WTC11 (cell line): Measurements from ENCODE around the gene STIP1. TPM values are rescaled to one million over a fixed set of nuclear protein-coding genes. Genes with fewer than 3 reads are reported as not detected.
A peak's percentile ranks its signal among the peaks of the same experiment; 100 is the strongest.

Experiments used
- CBFB ChIP-seq: sonication (generic); formaldehyde crosslinking; IDR thresholded peaks from 2 replicates; pipeline ENCODE4 v1.8.1; 2022; ENCODE audit warnings: mild to moderate bottlenecking, low read depth, missing genetic modification reagents
- CDX4 ChIP-seq: fragments of 250-450 bp; sonication (Bioruptor Pico); IDR thresholded peaks from 2 replicates; pipeline ENCODE4 v1.9.0; 2021; ENCODE audit warnings: moderate library complexity, mild to moderate bottlenecking, inconsistent platforms, borderline replicate concordance
- CREB1 ChIP-seq: sonication (generic); formaldehyde crosslinking; IDR thresholded peaks from 2 replicates; pipeline ENCODE4 v1.8.0; 2023; ENCODE audit warnings: mild to moderate bottlenecking, missing genetic modification reagents
- CREM ChIP-seq: sonication (generic); formaldehyde crosslinking; IDR thresholded peaks from 2 replicates; pipeline ENCODE4 v1.8.1; 2022; ENCODE audit warnings: mild to moderate bottlenecking, missing genetic modification reagents, moderate library complexity
- E2F1 ChIP-seq: sonication (generic); formaldehyde crosslinking; IDR thresholded peaks from 2 replicates; pipeline ENCODE4 v1.8.0; 2022; ENCODE audit warnings: mild to moderate bottlenecking, missing genetic modification reagents
- E2F4 ChIP-seq: sonication (generic); formaldehyde crosslinking; IDR thresholded peaks from 2 replicates; pipeline ENCODE4 v1.8.1; 2022; ENCODE audit warnings: low read depth, mild to moderate bottlenecking, moderate library complexity, missing genetic modification reagents, borderline replicate concordance
- ERG ChIP-seq: fragments of 250-450 bp; sonication (Bioruptor Pico); IDR thresholded peaks from 2 replicates; pipeline ENCODE4 v1.8.0; 2021; ENCODE audit warnings: mild to moderate bottlenecking
- GABPB1 ChIP-seq: sonication (generic); formaldehyde crosslinking; IDR thresholded peaks from 2 replicates; pipeline ENCODE4 v1.8.1; 2023; ENCODE audit warnings: mild to moderate bottlenecking, missing genetic modification reagents
- IRF2 ChIP-seq: sonication (generic); formaldehyde crosslinking; IDR thresholded peaks from 2 replicates; pipeline ENCODE4 v1.8.0; 2022; ENCODE audit warnings: low read depth, missing genetic modification reagents, borderline replicate concordance
- MYBL2 ChIP-seq: sonication (generic); formaldehyde crosslinking; IDR thresholded peaks from 2 replicates; pipeline ENCODE4 v1.8.1; 2023; ENCODE audit warnings: mild to moderate bottlenecking, moderate library complexity, missing genetic modification reagents
- NFE2L1 ChIP-seq: sonication (generic); formaldehyde crosslinking; IDR thresholded peaks from 2 replicates; pipeline ENCODE4 v1.8.1; 2023; ENCODE audit warnings: missing genetic modification reagents
- NR3C1 ChIP-seq: sonication (generic); formaldehyde crosslinking; conservative IDR thresholded peaks from 2 replicates; pipeline ENCODE4 v1.8.1; 2023; ENCODE audit warnings: low read depth, mild to moderate bottlenecking, missing genetic modification reagents
- SP1 ChIP-seq: sonication (generic); formaldehyde crosslinking; conservative IDR thresholded peaks from 2 replicates; pipeline ENCODE4 v1.8.1; 2022; ENCODE audit warnings: missing genetic modification reagents
- TCF7 ChIP-seq: sonication (generic); formaldehyde crosslinking; IDR thresholded peaks from 2 replicates; pipeline ENCODE4 v1.8.0; 2022; ENCODE audit warnings: mild to moderate bottlenecking, low read depth, missing genetic modification reagents, moderate library complexity
- ZBTB21 ChIP-seq: sonication (generic); formaldehyde crosslinking; IDR thresholded peaks from 2 replicates; pipeline ENCODE4 v1.8.1; 2023; ENCODE audit warnings: mild to moderate bottlenecking, missing genetic modification reagents, borderline replicate concordance
- ZNF138 ChIP-seq: sonication (generic); formaldehyde crosslinking; conservative IDR thresholded peaks from 2 replicates; pipeline ENCODE4 v1.8.1; 2022; ENCODE audit warnings: mild to moderate bottlenecking, moderate library complexity, missing genetic modification reagents
- ZNF219 ChIP-seq: sonication (generic); formaldehyde crosslinking; IDR thresholded peaks from 2 replicates; pipeline ENCODE4 v1.8.0; 2023; ENCODE audit warnings: missing genetic modification reagents, mild to moderate bottlenecking, borderline replicate concordance
- ZNF263 ChIP-seq: sonication (generic); formaldehyde crosslinking; IDR thresholded peaks from 2 replicates; pipeline ENCODE4 v1.8.1; 2022; ENCODE audit warnings: low read depth, mild to moderate bottlenecking, moderate library complexity, missing genetic modification reagents
- ZNF281 ChIP-seq: sonication (generic); formaldehyde crosslinking; IDR thresholded peaks from 2 replicates; pipeline ENCODE4 v1.8.0; 2023; ENCODE audit warnings: mild to moderate bottlenecking, missing genetic modification reagents
- total RNA-seq: library from RNA; stranded (reverse); gene quantifications from 3 replicates; pipeline ENCODE4 v1.2.3, GENCODE V29; 2021
- TF ChIP-seq, protein P1 (sequence below): fragments of 250-450 bp; sonication (Bioruptor Pico); IDR thresholded peaks from 2 replicates; pipeline ENCODE4 v1.9.0; 2021; ENCODE audit warnings: mild to moderate bottlenecking
- TF ChIP-seq, protein P2 (sequence below): sonication (generic); formaldehyde crosslinking; IDR thresholded peaks from 2 replicates; pipeline ENCODE4 v1.8.1; 2023; ENCODE audit warnings: mild to moderate bottlenecking, moderate library complexity, missing genetic modification reagents
- TF ChIP-seq, protein P3 (sequence below): sonication (generic); formaldehyde crosslinking; conservative IDR thresholded peaks from 2 replicates; pipeline ENCODE4 v1.8.1; 2023; ENCODE audit warnings: mild to moderate bottlenecking, low read depth, missing genetic modification reagents, moderate library complexity

STIP1 gene
- total RNA-seq, 1 experiment from 2014 or later, result 296 TPM

DNA sequence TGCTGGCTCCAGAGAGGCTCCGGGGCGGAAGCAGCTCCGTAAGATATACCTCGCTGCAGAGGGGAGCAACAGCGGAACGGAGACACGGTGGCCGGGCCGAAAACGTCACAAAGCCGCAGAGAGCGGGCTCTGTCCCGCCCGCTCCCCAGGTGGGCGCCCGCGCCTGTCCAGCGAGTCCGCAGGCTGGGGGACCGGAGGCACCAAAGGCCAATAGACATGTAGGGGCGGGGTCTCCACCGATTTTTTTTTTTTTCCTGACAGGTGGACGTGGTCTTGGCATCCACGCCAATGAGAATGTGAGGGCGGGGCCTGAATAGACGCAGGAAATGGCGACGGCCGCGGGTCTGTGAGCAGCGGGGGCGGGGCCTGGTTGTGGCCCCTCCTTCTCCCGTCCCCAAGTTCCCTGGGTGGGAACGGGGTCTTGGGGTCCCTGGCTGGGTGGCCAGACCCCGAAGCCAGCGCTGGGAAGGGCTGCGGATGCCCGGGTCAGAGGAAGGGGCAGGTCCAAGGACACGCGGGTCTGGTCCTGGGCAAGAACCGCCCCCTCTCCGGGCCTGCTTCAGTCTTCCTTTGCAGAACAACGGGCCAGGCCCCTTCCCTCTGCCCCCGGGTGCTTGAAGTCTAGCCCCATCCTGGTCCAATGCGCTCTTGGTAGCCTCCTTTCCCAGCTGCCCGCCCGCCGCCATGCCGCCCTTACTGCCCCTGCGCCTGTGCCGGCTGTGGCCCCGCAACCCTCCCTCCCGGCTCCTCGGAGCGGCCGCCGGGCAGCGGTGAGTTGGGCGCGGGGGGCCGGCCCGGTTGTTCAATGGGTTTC lies 44.4 kb downstream of the STIP1 start, which contains the start of gene DNAJC4 (continued):
- TF ChIP-seq, protein P1, sequence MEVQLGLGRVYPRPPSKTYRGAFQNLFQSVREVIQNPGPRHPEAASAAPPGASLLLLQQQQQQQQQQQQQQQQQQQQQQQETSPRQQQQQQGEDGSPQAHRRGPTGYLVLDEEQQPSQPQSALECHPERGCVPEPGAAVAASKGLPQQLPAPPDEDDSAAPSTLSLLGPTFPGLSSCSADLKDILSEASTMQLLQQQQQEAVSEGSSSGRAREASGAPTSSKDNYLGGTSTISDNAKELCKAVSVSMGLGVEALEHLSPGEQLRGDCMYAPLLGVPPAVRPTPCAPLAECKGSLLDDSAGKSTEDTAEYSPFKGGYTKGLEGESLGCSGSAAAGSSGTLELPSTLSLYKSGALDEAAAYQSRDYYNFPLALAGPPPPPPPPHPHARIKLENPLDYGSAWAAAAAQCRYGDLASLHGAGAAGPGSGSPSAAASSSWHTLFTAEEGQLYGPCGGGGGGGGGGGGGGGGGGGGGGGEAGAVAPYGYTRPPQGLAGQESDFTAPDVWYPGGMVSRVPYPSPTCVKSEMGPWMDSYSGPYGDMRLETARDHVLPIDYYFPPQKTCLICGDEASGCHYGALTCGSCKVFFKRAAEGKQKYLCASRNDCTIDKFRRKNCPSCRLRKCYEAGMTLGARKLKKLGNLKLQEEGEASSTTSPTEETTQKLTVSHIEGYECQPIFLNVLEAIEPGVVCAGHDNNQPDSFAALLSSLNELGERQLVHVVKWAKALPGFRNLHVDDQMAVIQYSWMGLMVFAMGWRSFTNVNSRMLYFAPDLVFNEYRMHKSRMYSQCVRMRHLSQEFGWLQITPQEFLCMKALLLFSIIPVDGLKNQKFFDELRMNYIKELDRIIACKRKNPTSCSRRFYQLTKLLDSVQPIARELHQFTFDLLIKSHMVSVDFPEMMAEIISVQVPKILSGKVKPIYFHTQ (CRISPR knock-in tag), result no peak
- TF ChIP-seq MYBL2 (CRISPR knock-in tag) (no peak), CDX4 (CRISPR knock-in tag) (no peak), ERG (no peak), TCF7 (CRISPR knock-in tag) (no peak), GABPB1 (CRISPR knock-in tag) (0 out of 2 replicates have a peak, but pooled peaks have one; percentile 21), IRF2 (CRISPR knock-in tag) (no peak), CREM (CRISPR knock-in tag) (0 out of 2 replicates have a peak, but pooled peaks have one; percentile 25), ZNF219 (CRISPR knock-in tag) (no peak), ZNF263 (no peak), ZNF138 (CRISPR knock-in tag) (no peak), NR3C1 (no peak), SP1 (CRISPR knock-in tag) (peak; percentile 66), E2F4 (CRISPR knock-in tag) (no peak), ZBTB21 (CRISPR knock-in tag) (peak; percentile 27; the same call in 1 of the 2 replicates), NFE2L1 (no peak), E2F1 (CRISPR knock-in tag) (no peak), ZNF281 (CRISPR knock-in tag) (0 out of 2 replicates have a peak, but pooled peaks have one; percentile 35), CBFB (no peak), CREB1 (CRISPR knock-in tag) (peak; percentile 51; the same call in 1 of the 2 replicates)
- TF ChIP-seq, protein P2, sequence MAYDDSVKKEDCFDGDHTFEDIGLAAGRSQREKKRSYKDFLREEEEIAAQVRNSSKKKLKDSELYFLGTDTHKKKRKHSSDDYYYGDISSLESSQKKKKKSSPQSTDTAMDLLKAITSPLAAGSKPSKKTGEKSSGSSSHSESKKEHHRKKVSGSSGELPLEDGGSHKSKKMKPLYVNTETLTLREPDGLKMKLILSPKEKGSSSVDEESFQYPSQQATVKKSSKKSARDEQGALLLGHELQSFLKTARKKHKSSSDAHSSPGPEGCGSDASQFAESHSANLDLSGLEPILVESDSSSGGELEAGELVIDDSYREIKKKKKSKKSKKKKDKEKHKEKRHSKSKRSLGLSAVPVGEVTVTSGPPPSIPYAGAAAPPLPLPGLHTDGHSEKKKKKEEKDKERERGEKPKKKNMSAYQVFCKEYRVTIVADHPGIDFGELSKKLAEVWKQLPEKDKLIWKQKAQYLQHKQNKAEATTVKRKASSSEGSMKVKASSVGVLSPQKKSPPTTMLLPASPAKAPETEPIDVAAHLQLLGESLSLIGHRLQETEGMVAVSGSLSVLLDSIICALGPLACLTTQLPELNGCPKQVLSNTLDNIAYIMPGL, result no peak
- TF ChIP-seq, protein P3, sequence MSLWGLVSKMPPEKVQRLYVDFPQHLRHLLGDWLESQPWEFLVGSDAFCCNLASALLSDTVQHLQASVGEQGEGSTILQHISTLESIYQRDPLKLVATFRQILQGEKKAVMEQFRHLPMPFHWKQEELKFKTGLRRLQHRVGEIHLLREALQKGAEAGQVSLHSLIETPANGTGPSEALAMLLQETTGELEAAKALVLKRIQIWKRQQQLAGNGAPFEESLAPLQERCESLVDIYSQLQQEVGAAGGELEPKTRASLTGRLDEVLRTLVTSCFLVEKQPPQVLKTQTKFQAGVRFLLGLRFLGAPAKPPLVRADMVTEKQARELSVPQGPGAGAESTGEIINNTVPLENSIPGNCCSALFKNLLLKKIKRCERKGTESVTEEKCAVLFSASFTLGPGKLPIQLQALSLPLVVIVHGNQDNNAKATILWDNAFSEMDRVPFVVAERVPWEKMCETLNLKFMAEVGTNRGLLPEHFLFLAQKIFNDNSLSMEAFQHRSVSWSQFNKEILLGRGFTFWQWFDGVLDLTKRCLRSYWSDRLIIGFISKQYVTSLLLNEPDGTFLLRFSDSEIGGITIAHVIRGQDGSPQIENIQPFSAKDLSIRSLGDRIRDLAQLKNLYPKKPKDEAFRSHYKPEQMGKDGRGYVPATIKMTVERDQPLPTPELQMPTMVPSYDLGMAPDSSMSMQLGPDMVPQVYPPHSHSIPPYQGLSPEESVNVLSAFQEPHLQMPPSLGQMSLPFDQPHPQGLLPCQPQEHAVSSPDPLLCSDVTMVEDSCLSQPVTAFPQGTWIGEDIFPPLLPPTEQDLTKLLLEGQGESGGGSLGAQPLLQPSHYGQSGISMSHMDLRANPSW (CRISPR knock-in tag), result no peak
